ENCODE results near the gene LEMD3. TPM values are rescaled to one million over a fixed set of nuclear protein-coding genes. Genes with fewer than 3 reads are reported as not detected.

Gene LEMD3
- total RNA-seq, 2 experiments from 2014 or later, result 67.1 to 68.8 TPM

- H3K27me3 ChIP-seq (ENCODE audit: control insufficient read depth in 1 of 2, insufficient read depth in 2 of 2, low read length in 2 of 2), result peaks cover 19 to 37% of the 10 kb centered on the region in 2 experiments
- CTCF ChIA-PET, result no interaction called here
- peaks cover 7% of the 10 kb centered on the region for H3K4me1 ChIP-seq (ENCODE audit: insufficient read depth, low read length)
- intact Hi-C loops (cut with DNase I, micrococcal nuclease), result no loop called here
- no peak overlapping the region for H3K4me3 Mint-ChIP-seq
- POLR2A ChIA-PET, result no interaction called here
- DNase-seq, result no peak
- H3K9me3 ChIP-seq (ENCODE audit: control insufficient read depth in 1 of 2, insufficient read depth in 1 of 2, low read length in 2 of 2), result no peaks in the 10 kb centered on the region
- H3K4me1 Mint-ChIP-seq (ENCODE audit: low read depth), result peaks cover 5% of the 10 kb centered on the region
- no peak overlapping the region for H3K4me3 ChIP-seq (ENCODE audit: low read length)
- no peaks in the 10 kb centered on the region for H3K9me3 Mint-ChIP-seq
- H3K36me3 ChIP-seq (ENCODE audit: insufficient read depth, low read length), result no peaks in the 10 kb centered on the region
- peaks cover 54% of the 10 kb centered on the region for H3K27me3 Mint-ChIP-seq
- no peak overlapping the region for H3K27ac ChIP-seq (ENCODE audit: low read depth in 1 of 2, low read length in 2 of 2)
- H3K27ac Mint-ChIP-seq, result no peak overlapping the region
- H3K36me3 Mint-ChIP-seq (ENCODE audit: low read depth), result no peaks in the 10 kb centered on the region
- TF ChIP-seq CTCF (IDR thresholded peaks at IDR 0.05), result no peak
- no peak for ATAC-seq (ENCODE audit: poor library complexity)
Observed at GRCh38 chr12:65274602-65275272, 105.4 kb downstream of the LEMD3 start.

GRCh38 chr12:65275627-65276026, 106.2 kb downstream of the LEMD3 start:
- peaks cover 62% of the 10 kb centered on the region for H3K27me3 Mint-ChIP-seq
- peaks cover 19 to 44% of the 10 kb centered on the region in 2 experiments for H3K27me3 ChIP-seq (ENCODE audit: control insufficient read depth in 1 of 2, insufficient read depth in 2 of 2, low read length in 2 of 2)
- H3K36me3 ChIP-seq (ENCODE audit: insufficient read depth, low read length), result no peaks in the 10 kb centered on the region
- ChIA-PET CTCF (no interaction called here), POLR2A (no interaction called here)
- H3K4me3 ChIP-seq (ENCODE audit: low read length), result no peak overlapping the region
- H3K36me3 Mint-ChIP-seq (ENCODE audit: low read depth), result no peaks in the 10 kb centered on the region
- DNase-seq, result no peak
- TF ChIP-seq CTCF (IDR thresholded peaks at IDR 0.05), result no peak
- H3K27ac ChIP-seq (ENCODE audit: low read depth in 1 of 2, low read length in 2 of 2), result no peak overlapping the region
- H3K4me1 ChIP-seq (ENCODE audit: insufficient read depth, low read length), result peaks cover 7% of the 10 kb centered on the region
- intact Hi-C loops (cut with DNase I, micrococcal nuclease), result no loop called here
- no peaks in the 10 kb centered on the region for H3K9me3 ChIP-seq (ENCODE audit: control insufficient read depth in 1 of 2, insufficient read depth in 1 of 2, low read length in 2 of 2)
- no peak overlapping the region for H3K27ac Mint-ChIP-seq
- no peak overlapping the region for H3K4me3 Mint-ChIP-seq
- no peaks in the 10 kb centered on the region for H3K9me3 Mint-ChIP-seq
- ATAC-seq (ENCODE audit: poor library complexity), result no peak
- peaks cover 5% of the 10 kb centered on the region for H3K4me1 Mint-ChIP-seq (ENCODE audit: low read depth)

GRCh38 chr12:65276916-65277530, 107.6 kb downstream of the LEMD3 start:
- H3K4me1 ChIP-seq (ENCODE audit: insufficient read depth, low read length), result peaks cover 7% of the 10 kb centered on the region
- Mint-ChIP-seq H3K4me3 (no peak overlapping the region), H3K27ac (no peak overlapping the region), H3K27me3 (peaks cover 74% of the 10 kb centered on the region), H3K36me3 (ENCODE audit: low read depth) (no peaks in the 10 kb centered on the region), H3K9me3 (no peaks in the 10 kb centered on the region), H3K4me1 (ENCODE audit: low read depth) (peaks cover 5% of the 10 kb centered on the region)
- H3K36me3 ChIP-seq (ENCODE audit: insufficient read depth, low read length), result no peaks in the 10 kb centered on the region
- ATAC-seq (ENCODE audit: poor library complexity) (no peak), DNase-seq (no peak)
- ChIA-PET CTCF (no interaction called here), POLR2A (no interaction called here)
- no peak overlapping the region for H3K27ac ChIP-seq (ENCODE audit: low read depth in 1 of 2, low read length in 2 of 2)
- no peak for TF ChIP-seq CTCF (IDR thresholded peaks at IDR 0.05)
- H3K27me3 ChIP-seq (ENCODE audit: control insufficient read depth in 1 of 2, insufficient read depth in 2 of 2, low read length in 2 of 2), result peaks cover 19 to 47% of the 10 kb centered on the region in 2 experiments
- H3K4me3 ChIP-seq (ENCODE audit: low read length), result no peak overlapping the region
- H3K9me3 ChIP-seq (ENCODE audit: control insufficient read depth in 1 of 2, insufficient read depth in 1 of 2, low read length in 2 of 2), result no peaks in the 10 kb centered on the region
- intact Hi-C loops (cut with DNase I, micrococcal nuclease), result no loop called here
